GM18517 (cell line): Measurements from ENCODE around the gene HAPSTR1.

Experiments used
- ATAC-seq: cut with Tn5 transposase; IDR thresholded peaks from one replicate; pipeline ENCODE4 v1.9.1; 2021; ENCODE audit warnings: mild to moderate bottlenecking, moderate library complexity; ENCODE audit not compliant: unreplicated experiment

The HAPSTR1 gene

GRCh38 chr16:9119795-9120194 is 28.4 kb downstream of the HAPSTR1 start:
- no peak for ATAC-seq

DNA sequence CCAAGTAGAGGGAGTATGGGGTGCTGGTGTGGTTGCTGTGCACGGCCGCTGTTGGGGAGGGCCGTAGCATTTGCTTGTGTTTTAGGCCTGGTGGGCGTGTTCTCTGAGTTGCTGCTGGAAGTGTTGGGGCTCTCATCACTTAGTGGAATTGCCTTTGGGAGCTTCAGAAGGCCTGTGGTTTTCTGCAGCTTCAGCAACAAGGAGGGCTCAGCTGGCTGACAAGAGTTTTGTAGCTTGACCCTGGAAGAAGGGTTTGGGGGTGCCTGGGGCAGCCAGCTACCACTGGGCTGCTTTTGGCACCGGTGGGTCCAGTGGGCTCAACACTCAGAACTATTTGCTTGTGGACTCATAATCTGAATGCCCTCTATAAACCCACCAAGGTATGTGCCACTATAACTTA is 30.9 kb downstream of the HAPSTR1 start:
- no peak for ATAC-seq

DNA sequence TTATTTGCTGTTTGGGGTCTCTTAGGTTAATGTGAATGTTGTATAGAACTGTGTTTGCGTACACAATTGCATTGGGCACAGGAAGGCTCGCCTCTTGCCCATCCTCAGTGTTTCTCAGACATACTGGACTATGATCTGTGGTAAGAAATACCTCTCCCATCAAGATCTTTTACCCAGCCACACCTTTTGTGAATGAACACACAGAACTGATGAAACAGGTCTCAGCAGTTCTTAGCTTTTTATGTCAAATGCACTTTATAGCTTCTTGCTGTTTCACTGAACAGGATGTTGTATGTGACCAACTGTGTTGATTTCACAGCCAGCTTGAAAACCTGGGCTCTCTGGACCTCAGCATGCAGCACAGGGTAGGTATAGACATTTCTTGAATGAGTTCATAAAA is 31.5 kb downstream of the HAPSTR1 start:
- no peak for ATAC-seq

DNA sequence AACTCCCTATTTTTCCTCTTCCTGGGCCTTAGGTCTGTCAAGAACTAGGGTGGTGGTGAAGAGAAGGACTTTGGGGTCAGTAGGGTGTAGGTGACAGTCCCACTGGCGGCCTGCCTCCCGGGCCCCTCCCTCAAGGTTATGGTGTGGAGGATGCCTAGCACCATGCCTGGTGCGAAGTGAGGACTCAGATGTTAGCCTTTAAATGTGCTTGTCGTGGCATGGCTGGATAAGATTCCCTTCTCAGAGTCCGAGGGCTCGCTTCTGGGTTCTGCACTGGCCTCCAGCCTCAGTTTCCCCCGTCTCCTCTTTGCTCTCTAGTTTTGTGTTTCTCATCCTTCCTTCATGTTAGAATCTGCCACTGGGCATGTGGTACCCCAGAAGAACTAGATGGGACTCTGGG is 32.0 kb downstream of the HAPSTR1 start:
- no peak for ATAC-seq

- ATAC-seq = no peak
Observed at GRCh38 chr16:9123871-9124270, 32.4 kb downstream of the HAPSTR1 start.

DNA sequence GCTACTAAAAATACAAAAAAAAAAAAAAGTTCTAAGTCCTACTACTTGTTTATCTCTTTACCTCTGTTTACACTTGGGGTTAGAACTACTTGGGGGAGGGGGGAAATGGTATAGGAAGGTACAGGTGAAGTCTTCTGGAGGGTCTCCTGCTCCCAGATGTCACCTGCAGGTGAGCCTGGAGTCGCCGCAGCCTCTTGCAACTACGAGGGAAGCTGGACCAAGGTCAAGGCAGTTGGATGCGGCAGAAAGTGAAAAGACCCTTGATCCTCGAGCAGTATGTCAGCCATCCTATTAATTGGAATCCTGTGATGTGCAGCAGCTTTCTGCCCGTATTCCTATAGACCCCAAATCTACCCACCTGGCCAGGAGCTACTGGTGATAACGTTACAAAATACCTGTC is 33.0 kb downstream of the HAPSTR1 start:
- no peak for ATAC-seq

- ATAC-seq = no peak
Observed at GRCh38 chr16:9124908-9125584, 33.6 kb downstream of the HAPSTR1 start.

DNA sequence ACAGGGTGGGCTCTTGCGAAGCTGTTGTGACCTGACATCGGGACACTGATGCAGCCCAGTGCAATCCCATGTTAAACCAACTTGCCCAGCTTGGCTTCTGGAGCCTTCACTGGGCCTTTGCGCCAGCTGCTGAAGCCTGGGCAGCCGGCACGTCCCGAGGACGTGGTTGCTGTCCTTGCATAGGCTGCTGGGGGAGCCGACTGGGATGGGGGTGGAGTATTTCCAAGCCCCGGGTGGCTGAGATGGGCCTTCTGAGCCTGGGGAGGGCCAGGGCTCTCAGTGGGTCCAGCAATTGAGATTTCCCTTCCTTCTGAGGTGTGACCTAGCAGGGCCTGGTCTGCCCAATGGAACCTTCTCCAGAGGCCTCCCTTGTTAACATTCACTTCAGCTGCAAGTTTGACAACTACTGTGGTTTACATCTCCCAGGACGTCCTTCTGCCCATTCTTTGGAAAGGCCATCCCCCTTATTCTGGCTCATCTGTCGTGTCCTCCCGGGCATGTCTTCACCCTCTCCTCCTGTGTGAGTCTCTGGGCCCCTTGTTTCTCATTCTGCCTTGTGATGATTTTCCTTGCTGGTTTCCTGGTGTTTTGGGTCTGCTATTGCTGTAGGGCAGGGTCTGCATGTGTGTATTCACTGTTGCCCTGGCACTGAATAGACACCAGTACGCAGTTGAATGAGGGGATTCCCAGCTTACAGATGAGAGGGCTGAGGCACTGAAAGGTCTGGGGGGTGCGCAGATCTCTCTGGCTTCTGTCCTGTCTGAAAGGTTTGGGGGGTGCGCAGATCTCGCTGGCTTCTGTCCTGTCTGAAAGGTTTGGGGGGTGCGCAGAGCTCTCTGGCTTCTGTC is 34.4 kb downstream of the HAPSTR1 start:
- ATAC-seq = no peak

- no peak for ATAC-seq
Observed at GRCh38 chr16:9126609-9127008, 35.2 kb downstream of the HAPSTR1 start.

DNA sequence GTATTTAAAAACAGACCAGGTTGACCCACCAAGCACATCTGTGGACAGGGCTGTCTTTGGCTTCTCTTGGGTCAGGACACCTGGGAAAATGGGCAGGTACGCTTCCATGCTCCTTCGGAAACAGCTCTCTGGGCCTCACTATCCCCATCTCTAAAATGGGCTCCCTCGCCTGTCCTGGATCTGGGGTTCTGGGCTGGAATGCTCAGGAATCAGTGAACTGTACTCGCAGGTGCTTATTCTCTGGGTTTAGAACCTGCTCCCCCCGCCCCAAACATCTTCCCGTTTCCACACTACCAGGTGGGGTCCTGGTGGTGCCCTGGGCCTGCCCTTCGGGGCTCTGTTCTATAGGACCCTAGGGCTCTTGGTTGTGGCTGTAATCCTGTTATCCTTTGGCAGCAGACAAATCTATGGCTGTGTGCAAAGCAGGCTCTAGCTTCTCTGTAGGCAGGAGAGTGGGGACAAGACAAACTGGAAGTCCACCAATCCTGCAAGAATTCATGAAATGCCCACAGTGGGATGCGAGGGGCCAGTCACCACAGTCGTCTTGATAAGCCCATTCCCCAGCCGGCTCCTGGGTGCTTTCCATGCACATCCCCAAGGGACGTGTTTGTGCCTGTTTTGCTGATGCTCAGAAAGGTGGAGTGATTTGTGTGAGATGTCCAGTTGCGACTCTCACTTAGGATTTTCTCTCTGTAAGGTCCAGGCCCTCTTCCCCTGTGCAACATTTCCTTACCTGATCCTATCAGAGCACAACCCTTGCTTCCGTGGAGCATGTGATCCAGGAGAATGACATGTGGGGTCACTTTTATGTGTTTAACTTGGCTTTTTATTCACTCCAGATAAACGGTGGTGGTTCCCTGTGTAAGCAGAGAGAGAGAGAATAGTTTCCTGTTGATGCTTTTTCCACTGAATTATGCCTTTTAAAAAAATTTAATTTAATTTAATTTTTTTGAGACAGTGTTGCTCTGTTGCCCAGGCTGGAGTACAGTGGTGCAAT is 37.2 kb downstream of the HAPSTR1 start:
- ATAC-seq = no peak

DNA sequence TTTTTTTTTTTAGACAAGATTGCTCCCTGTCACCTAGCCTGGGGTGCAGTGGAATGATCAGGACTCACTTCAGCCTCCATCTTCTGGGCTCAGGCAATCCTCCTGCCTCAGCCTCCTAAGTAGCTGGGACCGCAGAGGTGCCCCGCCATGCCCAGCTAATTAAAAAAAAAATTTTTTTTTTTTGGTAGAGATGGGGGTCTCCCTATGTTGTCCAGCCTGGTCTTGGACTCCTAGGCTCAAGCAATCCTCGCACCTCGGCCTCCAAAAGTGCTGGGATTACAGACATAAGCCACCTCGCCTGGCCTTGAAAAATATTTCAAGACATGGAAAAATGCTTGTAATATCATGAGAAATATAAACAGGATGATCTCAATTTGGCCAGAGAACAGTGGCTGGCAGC is 42.9 kb downstream of the HAPSTR1 start:
- ATAC-seq = no peak

DNA sequence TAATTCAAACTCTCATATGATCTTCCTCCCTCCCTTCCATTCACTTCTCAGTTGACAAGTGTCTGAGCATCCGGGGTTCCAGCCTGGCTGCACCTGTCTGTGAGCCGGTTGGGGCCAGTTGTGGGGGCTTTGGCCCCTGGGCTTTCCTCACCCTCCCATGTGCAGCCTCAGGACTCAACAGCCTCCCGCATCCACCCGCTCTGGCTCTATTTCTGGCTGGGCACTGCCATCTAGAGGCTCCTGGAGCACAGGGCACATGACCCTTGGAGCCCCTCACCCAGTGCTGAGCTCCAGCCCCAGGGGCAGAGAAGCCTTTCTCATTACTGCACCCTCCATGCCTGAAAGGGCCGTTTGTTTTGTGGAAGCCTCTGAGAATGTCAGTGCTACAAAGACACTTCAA is 43.3 kb downstream of the HAPSTR1 start:
- ATAC-seq = peak; percentile 48

- ATAC-seq = peak; percentile 61
Observed at GRCh38 chr16:9135797-9136196, 44.4 kb downstream of the HAPSTR1 start.

DNA sequence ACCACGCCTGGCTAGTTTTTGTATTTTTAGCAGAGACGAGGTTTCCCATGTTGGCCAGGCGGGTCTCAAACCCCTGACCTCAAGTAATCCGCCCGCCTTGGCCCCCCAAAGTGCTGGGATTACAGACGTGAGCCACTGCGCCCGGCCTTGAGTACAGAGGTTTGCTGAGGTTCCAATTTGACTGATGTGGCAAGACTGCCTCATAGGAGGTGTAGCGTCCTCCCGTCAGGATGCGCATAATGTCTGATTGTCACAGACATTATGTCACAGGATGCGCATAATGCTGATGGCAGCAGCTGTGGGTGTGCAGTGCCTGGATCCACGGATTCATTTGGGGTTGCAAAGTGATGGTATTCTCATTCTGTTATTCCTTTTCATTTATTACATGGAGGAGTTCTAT is 45.2 kb downstream of the HAPSTR1 start:
- no peak for ATAC-seq

DNA sequence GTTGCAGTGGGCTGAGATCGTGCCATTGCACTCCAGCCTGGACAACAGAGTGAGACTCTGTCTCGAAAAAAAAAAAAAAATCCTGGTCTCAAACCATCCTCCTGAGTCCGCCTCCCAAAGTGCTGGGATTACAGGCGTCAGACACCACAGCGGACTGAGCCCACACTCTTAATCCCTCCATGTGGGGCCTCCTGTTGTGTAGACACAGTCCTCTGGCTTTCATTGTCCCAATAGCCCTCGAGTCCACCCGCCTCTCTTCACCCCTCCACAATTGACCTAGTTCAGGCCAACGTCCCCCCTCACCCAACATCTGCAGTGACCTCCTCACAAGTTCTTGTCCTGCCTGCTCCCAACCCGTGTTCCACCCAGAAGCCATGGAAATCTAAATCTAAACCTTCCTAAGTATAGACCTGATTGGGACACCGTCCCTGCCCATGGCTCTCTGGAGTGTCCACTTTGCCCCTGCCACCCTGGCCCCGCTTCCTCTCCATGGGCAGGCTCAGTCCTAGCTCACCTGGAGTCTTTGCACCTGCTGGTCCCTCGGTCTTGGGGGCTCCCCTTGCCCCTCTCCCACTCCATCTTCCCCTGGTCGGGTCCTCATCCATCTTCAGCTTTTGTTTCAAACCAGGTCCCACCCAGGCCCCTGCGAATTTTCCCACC is 46.7 kb downstream of the HAPSTR1 start:
- ATAC-seq = no peak

GRCh38 chr16:9138731-9139501 is 47.5 kb downstream of the HAPSTR1 start:
- no peak for ATAC-seq

GRCh38 chr16:9139965-9140364 is 48.5 kb downstream of the HAPSTR1 start:
- ATAC-seq = no peak
